Ascending aorta (tissue), 2 donors: ENCODE results near the gene NUMB. TPM values are rescaled to one million over a fixed set of nuclear protein-coding genes. Genes with fewer than 3 reads are reported as not detected.

Source experiments
- DNase-seq, 2 donors: peaks; one replicate each; pipeline ENCODE4 v3.0.0-alpha.2; 2019; ENCODE audit warnings: low spot score in 2 of 2
- H3K27ac ChIP-seq, 2 donors: fragments of 200-600 bp; sonication (generic); one replicate each; pipeline ENCODE4 v1.5.1; 2016 to 2017; ENCODE audit warnings: mild to moderate bottlenecking in 1 of 2
- H3K27me3 ChIP-seq: fragments of 200-600 bp; sonication (generic); one replicate; pipeline ENCODE4 v1.5.1; 2017
- H3K36me3 ChIP-seq, 2 donors: fragments of 200-600 bp; sonication (generic); one replicate each; pipeline ENCODE4 v1.5.1; 2016
- H3K4me1 ChIP-seq, 2 donors: fragments of 200-600 bp; sonication (generic); one replicate each; pipeline ENCODE4 v1.5.1; 2016 to 2017; ENCODE audit warnings: mild to moderate bottlenecking in 1 of 2
- H3K4me3 ChIP-seq, 2 donors: fragments of 200-600 bp; sonication (generic); one replicate each; pipeline ENCODE4 v1.5.1; 2016 to 2017; ENCODE audit warnings: mild to moderate bottlenecking in 1 of 2
- H3K9me3 ChIP-seq, 2 donors: fragments of 200-600 bp; sonication (generic); one replicate each; pipeline ENCODE4 v1.5.1; 2016
- CTCF ChIP-seq, 3 experiments: fragments of 200-600 bp in 2 of 3; fragments of 450-650 bp in 1 of 3; sonication (generic) in 2 of 3; IDR thresholded peaks; one replicate each; pipeline ENCODE4 v1.5.1; 2016 to 2019; ENCODE audit warnings: antibody characterized with exemption in 3 of 3, mild to moderate bottlenecking in 1 of 3, moderate library complexity in 1 of 3
- intact Hi-C: fragments of 100-400 bp; cut with DNase I; formaldehyde crosslinking; loops from one replicate; pipeline ENCODE4 v1.15.1; 2023
- total RNA-seq: library from RNA; depleted of rRNA; stranded (reverse); fragments of >200 nt; gene quantifications from one replicate; pipeline ENCODE4 v1.1.0, GENCODE V29; 2016

The NUMB gene
- total RNA-seq, result 20.1 TPM

GRCh38 chr14:73458183-73458976, at the start of gene NUMB:
NUMB (minus strand) TSS chr14:73458546; CDS start chr14:73355751, 102,795 bp downstream.
- no peak for TF ChIP-seq CTCF (IDR thresholded peaks at IDR 0.05)
- Histone ChIP-seq H3K27ac (peak within 1 kb of the TSS; percentile 90 to 91), H3K27me3 (no peaks in the 10 kb centered on the region), H3K9me3 (no peaks in the 10 kb centered on the region), H3K4me1 (peaks cover 0 to 40% of the 10 kb centered on the region in 2 donors), H3K4me3 (peak within 1 kb of the TSS; percentile 94 to 96), H3K36me3 (no peaks in the 10 kb centered on the region)
- intact Hi-C loops, result loop anchor here (2.0 kb wide), 1 partner anchor 32 kb away; the partner anchor contains the start of gene RIOX1
- DNase-seq, result peak; percentile 97 to 99

- no peak for TF ChIP-seq CTCF (IDR thresholded peaks at IDR 0.05)
- intact Hi-C loops, result loop anchor here (10.0 kb wide), 1 partner anchor 211 kb away; the partner anchor contains the start of gene PNMA1
- DNase-seq, result no peak
- Histone ChIP-seq H3K4me3 (no peak overlapping the region), H3K36me3 (peaks cover 5 to 21% of the 10 kb centered on the region in 2 donors), H3K27ac (no peak overlapping the region), H3K27me3 (no peaks in the 10 kb centered on the region), H3K4me1 (no peaks in the 10 kb centered on the region), H3K9me3 (no peaks in the 10 kb centered on the region)
Measured at GRCh38 chr14:73503648-73504047, 45.3 kb upstream of the NUMB start.

GRCh38 chr14:73502017-73502619, 43.8 kb upstream of the NUMB start:
- Histone ChIP-seq H3K36me3 (peaks cover 5 to 24% of the 10 kb centered on the region in 2 donors), H3K9me3 (no peaks in the 10 kb centered on the region), H3K4me1 (no peaks in the 10 kb centered on the region), H3K27ac (no peak overlapping the region), H3K27me3 (no peaks in the 10 kb centered on the region), H3K4me3 (no peak overlapping the region)
- no peak for DNase-seq
- intact Hi-C loops, result loop anchor here (10.0 kb wide), 1 partner anchor 213 kb away; the partner anchor contains the start of gene PNMA1
- TF ChIP-seq CTCF (IDR thresholded peaks at IDR 0.05), result no peak

- Histone ChIP-seq H3K4me1 (no peaks in the 10 kb centered on the region), H3K27ac (no peak overlapping the region), H3K27me3 (no peaks in the 10 kb centered on the region), H3K36me3 (peaks cover 5 to 23% of the 10 kb centered on the region in 2 donors), H3K9me3 (no peaks in the 10 kb centered on the region), H3K4me3 (no peak overlapping the region)
- no peak for DNase-seq
- no peak for TF ChIP-seq CTCF (IDR thresholded peaks at IDR 0.05)
- intact Hi-C loops, result loop anchor here (10.0 kb wide), 1 partner anchor 214 kb away; the partner anchor contains the start of gene PNMA1
Measured at GRCh38 chr14:73500360-73500759, 42.0 kb upstream of the NUMB start.

GRCh38 chr14:73494593-73494992, 36.2 kb upstream of the NUMB start:
- TF ChIP-seq CTCF (IDR thresholded peaks at IDR 0.05), result no peak
- Histone ChIP-seq H3K4me1 (peaks cover 8 to 25% of the 10 kb centered on the region in 2 donors), H3K9me3 (no peaks in the 10 kb centered on the region), H3K4me3 (no peak overlapping the region), H3K36me3 (peaks cover 0 to 16% of the 10 kb centered on the region in 2 donors), H3K27ac (no peak overlapping the region), H3K27me3 (no peaks in the 10 kb centered on the region)
- intact Hi-C loops, result loop anchor here (5.0 kb wide), 2 partner anchors 118 to 138 kb away; partner anchors contain the start of gene ACOT6
- DNase-seq, result no peak
